HL-60 (cell line): ENCODE data around the gene INTS3.

Experiments used
- DNase-seq, 2 experiments: peaks; one replicate each; pipeline ENCODE4 v3.0.0-alpha.2; 2010 to 2020; ENCODE audit warnings: low read depth in 1 of 2, low spot score in 1 of 2
- H3K27ac ChIP-seq: fragments of 250-450 bp; sonication (Bioruptor Pico); replicated peaks from 2 replicates; pipeline ENCODE4 v1.5.1; 2020; ENCODE audit warnings: mild to moderate bottlenecking, moderate library complexity
- H3K27me3 ChIP-seq: fragments of 250-450 bp; sonication (Bioruptor Pico); 2 replicates; pipeline ENCODE4 v1.5.1; 2021; ENCODE audit warnings: mild to moderate bottlenecking, moderate library complexity; ENCODE audit not compliant: insufficient read depth, poor library complexity, severe bottlenecking
- H3K4me3 ChIP-seq: replicated peaks from 2 replicates; pipeline ENCODE4 v1.5.1; 2011; ENCODE audit warnings: mild to moderate bottlenecking, control low read depth, low read length; ENCODE audit not compliant: insufficient read depth
- CTCF ChIP-seq: IDR thresholded peaks from one replicate; pipeline ENCODE4 v1.5.1; 2011; ENCODE audit warnings: low read length, control low read depth, inconsistent platforms; ENCODE audit not compliant: insufficient read depth
- GABPA ChIP-seq: IDR thresholded peaks from 2 replicates; pipeline ENCODE4 v1.6.1; 2012; ENCODE audit warnings: low read depth
- POLR2AphosphoS5 ChIP-seq: IDR thresholded peaks from 2 replicates; pipeline ENCODE4 v1.6.1; 2012; ENCODE audit warnings: low read depth
- REST ChIP-seq: IDR thresholded peaks from 2 replicates; pipeline ENCODE4 v1.6.1; 2012; ENCODE audit warnings: low read depth; ENCODE audit not compliant: insufficient replicate concordance
- SPI1 ChIP-seq: IDR thresholded peaks from 2 replicates; pipeline ENCODE4 v1.6.1; 2012; ENCODE audit warnings: low read depth, mild to moderate bottlenecking, borderline replicate concordance

Gene INTS3

GRCh38 chr1:153775458-153776327 is 47.8 kb downstream of the INTS3 start:
- no peak for TF ChIP-seq GABPA
- no peak for TF ChIP-seq CTCF
- peak; percentile 60; the same call in 1 of the 2 replicates for TF ChIP-seq POLR2AphosphoS5
- TF ChIP-seq SPI1 = peak; percentile 34; the same call in 1 of the 2 replicates
- no peak for TF ChIP-seq REST
- peak overlapping the region; percentile 60 for H3K4me3 ChIP-seq
- no peaks in the 10 kb centered on the region for H3K27me3 ChIP-seq
- peak; percentile 78 to 82 for DNase-seq
- peak overlapping the region; percentile 66 for H3K27ac ChIP-seq

GRCh38 chr1:153776352-153776751 is 48.5 kb downstream of the INTS3 start:
- H3K27me3 ChIP-seq = no peaks in the 10 kb centered on the region
- H3K27ac ChIP-seq = no peak overlapping the region
- TF ChIP-seq CTCF (no peak), POLR2AphosphoS5 (no peak), REST (no peak), GABPA (no peak), SPI1 (no peak)
- peak overlapping the region; percentile 60 for H3K4me3 ChIP-seq
- DNase-seq = no peak

- H3K27ac ChIP-seq = no peak overlapping the region
- no peak overlapping the region for H3K4me3 ChIP-seq
- H3K27me3 ChIP-seq = no peaks in the 10 kb centered on the region
- TF ChIP-seq CTCF = no peak
- no peak for TF ChIP-seq REST
- TF ChIP-seq SPI1 = no peak
- no peak for TF ChIP-seq POLR2AphosphoS5
- TF ChIP-seq GABPA = no peak
- DNase-seq = no peak
Measured at GRCh38 chr1:153776845-153777370, 49.1 kb downstream of the INTS3 start.
